GM23338 (cell line): ENCODE data around the gene UMOD. TPM values are rescaled to one million over a fixed set of nuclear protein-coding genes. Genes with fewer than 3 reads are reported as not detected.

Experiments used
- ATAC-seq: fragments of 200-7000 bp; cut with Tn5 transposase; 3 replicates; pipeline ENCODE4 v1.9.1; 2020
- DNase-seq: peaks from one replicate; pipeline ENCODE4 v3.0.0-alpha.2; 2015; ENCODE audit warnings: low spot score
- H2AFZ ChIP-seq: fragments of 200-600 bp; sonication (generic); 2 replicates; pipeline ENCODE4 v1.8.0; 2016; ENCODE audit warnings: antibody characterized with exemption, mild to moderate bottlenecking, moderate library complexity
- H3F3A ChIP-seq: fragments of 200-600 bp; sonication (generic); replicated peaks from 2 replicates; pipeline ENCODE4 v1.8.0; 2017; ENCODE audit warnings: antibody characterized with exemption, mixed run types, low read depth
- H3K27ac ChIP-seq: fragments of 200-600 bp; sonication (generic); 2 replicates; pipeline ENCODE4 v1.6.1; 2016; ENCODE audit warnings: low read depth
- H3K27me3 ChIP-seq: fragments of 200-600 bp; sonication (generic); 2 replicates; pipeline ENCODE4 v1.8.0; 2016; ENCODE audit warnings: mild to moderate bottlenecking, mixed run types, moderate library complexity; ENCODE audit not compliant: insufficient read depth
- H3K36me3 ChIP-seq: fragments of 200-600 bp; sonication (generic); 2 replicates; pipeline ENCODE4 v1.8.0; 2016; ENCODE audit warnings: mild to moderate bottlenecking; ENCODE audit not compliant: insufficient read depth
- H3K4me1 ChIP-seq: fragments of 200-600 bp; sonication (generic); 2 replicates; pipeline ENCODE4 v1.8.0; 2016; ENCODE audit warnings: mild to moderate bottlenecking, moderate library complexity; ENCODE audit not compliant: insufficient read depth
- H3K4me2 ChIP-seq: fragments of 200-600 bp; sonication (generic); 2 replicates; pipeline ENCODE4 v1.7.1; 2017; ENCODE audit warnings: mixed run types
- H3K4me3 ChIP-seq: fragments of 200-600 bp; sonication (generic); 2 replicates; pipeline ENCODE4 v1.6.1; 2016; ENCODE audit warnings: mixed run types
- H3K79me2 ChIP-seq: fragments of 200-600 bp; sonication (generic); replicated peaks from 2 replicates; pipeline ENCODE4 v1.8.0; 2017; ENCODE audit warnings: mild to moderate bottlenecking; ENCODE audit not compliant: insufficient read depth
- H3K9me2 ChIP-seq: fragments of 200-600 bp; sonication (generic); 2 replicates; pipeline ENCODE4 v1.8.0; 2017; ENCODE audit not compliant: insufficient read depth
- H4K20me1 ChIP-seq: fragments of 200-600 bp; sonication (generic); replicated peaks from 2 replicates; pipeline ENCODE4 v1.8.0; 2017; ENCODE audit warnings: mild to moderate bottlenecking; ENCODE audit not compliant: insufficient read depth
- H3K27ac Mint-ChIP-seq: 2 replicates; pipeline ENCODE4 v1.8.0; 2020; ENCODE audit warnings: inconsistent platforms, mild to moderate bottlenecking, moderate library complexity, mixed read lengths
- H3K27me3 Mint-ChIP-seq: 3 replicates; pipeline ENCODE4 v1.8.0; 2022; ENCODE audit warnings: low read depth, mild to moderate bottlenecking, moderate library complexity, mixed read lengths, inconsistent platforms; ENCODE audit not compliant: insufficient read depth, poor library complexity
- H3K36me3 Mint-ChIP-seq: 3 replicates; pipeline ENCODE4 v1.8.0; 2021; ENCODE audit warnings: low read depth, mild to moderate bottlenecking, inconsistent platforms, moderate library complexity, mixed read lengths
- H3K4me1 Mint-ChIP-seq: 3 replicates; pipeline ENCODE4 v1.8.0; 2020; ENCODE audit warnings: mild to moderate bottlenecking, inconsistent platforms, mixed read lengths
- H3K4me3 Mint-ChIP-seq: 3 replicates; pipeline ENCODE4 v1.8.0; 2021; ENCODE audit warnings: moderate library complexity, mild to moderate bottlenecking, inconsistent platforms, mixed read lengths
- H3K9me3 Mint-ChIP-seq: 3 replicates; pipeline ENCODE4 v1.8.0; 2020; ENCODE audit warnings: moderate library complexity, mild to moderate bottlenecking, inconsistent platforms, mixed read lengths
- ETS1 ChIP-seq: IDR thresholded peaks from 2 replicates; pipeline ENCODE4 v1.6.1; 2016; ENCODE audit warnings: antibody characterized with exemption
- JUNB ChIP-seq: IDR thresholded peaks from one replicate; pipeline ENCODE4 v1.6.1; 2016; ENCODE audit warnings: antibody characterized with exemption; ENCODE audit not compliant: unreplicated experiment
- POLR2AphosphoS5 ChIP-seq: IDR thresholded peaks from 2 replicates; pipeline ENCODE4 v1.6.1; 2016; ENCODE audit warnings: antibody characterized with exemption, low read depth
- STAT1 ChIP-seq: IDR thresholded peaks from one replicate; pipeline ENCODE4 v1.6.1; 2016; ENCODE audit warnings: antibody characterized with exemption; ENCODE audit not compliant: unreplicated experiment
- ZNF114 ChIP-seq: fragments of 250-450 bp; sonication (Bioruptor Pico); IDR thresholded peaks from 2 replicates; pipeline ENCODE4 v1.5.0; 2020; ENCODE audit warnings: mild to moderate bottlenecking, moderate library complexity
- ZNF331 ChIP-seq: fragments of 250-450 bp; sonication (Bioruptor Pico); IDR thresholded peaks from 2 replicates; pipeline ENCODE4 v1.5.0; 2020; ENCODE audit warnings: low read depth, mild to moderate bottlenecking, moderate library complexity
- polyA plus RNA-seq: library from polyadenylated mRNA; unstranded; fragments of >200 nt; fragmentation: Nextera tagmentation; extraction: Ambion mirVana; gene quantifications from 2 replicates; pipeline ENCODE4 v1.2.1, GENCODE V29; 2016
- total RNA-seq: library from RNA; depleted of rRNA; stranded (reverse); fragments of >200 nt; shearing (Covaris generic); gene quantifications from 2 replicates; pipeline ENCODE4 v1.2.3, GENCODE V29; 2014
- TF ChIP-seq, protein P1 (sequence below): IDR thresholded peaks from one replicate; pipeline ENCODE4 v1.6.1; 2018; ENCODE audit warnings: antibody characterized with exemption; ENCODE audit not compliant: unreplicated experiment
- TF ChIP-seq, protein P2 (sequence below), 2 experiments: fragments of 200-600 bp in 1 of 2; sonication (generic) in 1 of 2; conservative IDR thresholded peaks; 2 replicates each; pipeline versions ENCODE4 v1.5.1 to v1.6.1; 2016 to 2017; ENCODE audit warnings: antibody characterized with exemption in 2 of 2, low read depth in 2 of 2, mild to moderate bottlenecking in 2 of 2, moderate library complexity in 1 of 2

Gene UMOD
- total and polyA plus RNA-seq, 2 experiments from 2014 or later, result not detected

- TF ChIP-seq, protein P1, sequence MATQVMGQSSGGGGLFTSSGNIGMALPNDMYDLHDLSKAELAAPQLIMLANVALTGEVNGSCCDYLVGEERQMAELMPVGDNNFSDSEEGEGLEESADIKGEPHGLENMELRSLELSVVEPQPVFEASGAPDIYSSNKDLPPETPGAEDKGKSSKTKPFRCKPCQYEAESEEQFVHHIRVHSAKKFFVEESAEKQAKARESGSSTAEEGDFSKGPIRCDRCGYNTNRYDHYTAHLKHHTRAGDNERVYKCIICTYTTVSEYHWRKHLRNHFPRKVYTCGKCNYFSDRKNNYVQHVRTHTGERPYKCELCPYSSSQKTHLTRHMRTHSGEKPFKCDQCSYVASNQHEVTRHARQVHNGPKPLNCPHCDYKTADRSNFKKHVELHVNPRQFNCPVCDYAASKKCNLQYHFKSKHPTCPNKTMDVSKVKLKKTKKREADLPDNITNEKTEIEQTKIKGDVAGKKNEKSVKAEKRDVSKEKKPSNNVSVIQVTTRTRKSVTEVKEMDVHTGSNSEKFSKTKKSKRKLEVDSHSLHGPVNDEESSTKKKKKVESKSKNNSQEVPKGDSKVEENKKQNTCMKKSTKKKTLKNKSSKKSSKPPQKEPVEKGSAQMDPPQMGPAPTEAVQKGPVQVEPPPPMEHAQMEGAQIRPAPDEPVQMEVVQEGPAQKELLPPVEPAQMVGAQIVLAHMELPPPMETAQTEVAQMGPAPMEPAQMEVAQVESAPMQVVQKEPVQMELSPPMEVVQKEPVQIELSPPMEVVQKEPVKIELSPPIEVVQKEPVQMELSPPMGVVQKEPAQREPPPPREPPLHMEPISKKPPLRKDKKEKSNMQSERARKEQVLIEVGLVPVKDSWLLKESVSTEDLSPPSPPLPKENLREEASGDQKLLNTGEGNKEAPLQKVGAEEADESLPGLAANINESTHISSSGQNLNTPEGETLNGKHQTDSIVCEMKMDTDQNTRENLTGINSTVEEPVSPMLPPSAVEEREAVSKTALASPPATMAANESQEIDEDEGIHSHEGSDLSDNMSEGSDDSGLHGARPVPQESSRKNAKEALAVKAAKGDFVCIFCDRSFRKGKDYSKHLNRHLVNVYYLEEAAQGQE, result no peak
- TF ChIP-seq ZNF114 (CRISPR knock-in tag) (no peak), ETS1 (no peak), POLR2AphosphoS5 (no peak), ZNF331 (no peak), JUNB (no peak), STAT1 (no peak)
- TF ChIP-seq, protein P2, sequence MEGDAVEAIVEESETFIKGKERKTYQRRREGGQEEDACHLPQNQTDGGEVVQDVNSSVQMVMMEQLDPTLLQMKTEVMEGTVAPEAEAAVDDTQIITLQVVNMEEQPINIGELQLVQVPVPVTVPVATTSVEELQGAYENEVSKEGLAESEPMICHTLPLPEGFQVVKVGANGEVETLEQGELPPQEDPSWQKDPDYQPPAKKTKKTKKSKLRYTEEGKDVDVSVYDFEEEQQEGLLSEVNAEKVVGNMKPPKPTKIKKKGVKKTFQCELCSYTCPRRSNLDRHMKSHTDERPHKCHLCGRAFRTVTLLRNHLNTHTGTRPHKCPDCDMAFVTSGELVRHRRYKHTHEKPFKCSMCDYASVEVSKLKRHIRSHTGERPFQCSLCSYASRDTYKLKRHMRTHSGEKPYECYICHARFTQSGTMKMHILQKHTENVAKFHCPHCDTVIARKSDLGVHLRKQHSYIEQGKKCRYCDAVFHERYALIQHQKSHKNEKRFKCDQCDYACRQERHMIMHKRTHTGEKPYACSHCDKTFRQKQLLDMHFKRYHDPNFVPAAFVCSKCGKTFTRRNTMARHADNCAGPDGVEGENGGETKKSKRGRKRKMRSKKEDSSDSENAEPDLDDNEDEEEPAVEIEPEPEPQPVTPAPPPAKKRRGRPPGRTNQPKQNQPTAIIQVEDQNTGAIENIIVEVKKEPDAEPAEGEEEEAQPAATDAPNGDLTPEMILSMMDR (conservative IDR thresholded peaks at IDR 0.05; ENCODE audit: low read depth in 2 of 2), result no peak
Measured at GRCh38 chr16:20372701-20373100, 20.2 kb upstream of the UMOD start (continued).

DNA sequence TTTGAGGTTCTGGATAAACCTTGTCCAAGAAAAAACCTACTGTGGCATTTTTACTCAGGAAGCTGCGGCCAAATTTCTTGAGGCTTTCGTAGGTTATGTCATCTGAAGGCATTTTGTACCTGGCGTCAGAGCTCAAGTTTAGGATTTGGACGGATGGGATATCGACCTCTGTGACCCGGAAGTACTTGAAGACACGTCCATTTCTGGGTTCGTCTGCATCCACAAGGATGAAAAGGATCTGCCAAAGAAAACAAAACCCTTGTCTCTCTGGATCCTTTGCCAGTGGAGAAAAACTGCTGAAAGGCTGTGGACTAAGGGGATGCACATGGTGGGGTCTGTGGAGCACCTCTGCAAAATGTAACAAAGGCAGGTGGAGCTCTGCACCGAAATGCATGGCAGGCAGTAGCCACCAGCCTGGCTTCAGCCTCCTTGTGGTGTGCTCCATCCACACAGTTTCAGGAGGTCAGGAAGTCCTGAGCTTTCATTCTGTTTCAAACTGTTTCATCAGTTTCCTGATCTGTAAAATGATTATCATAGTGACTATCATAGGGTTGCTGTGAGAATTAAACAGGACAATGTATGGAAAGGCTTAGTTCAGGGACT, 17.0 kb upstream of the UMOD start:
- no peaks in the 10 kb centered on the region for H3K79me2 ChIP-seq
- H3K4me2 ChIP-seq, result no peak overlapping the region
- no peaks in the 10 kb centered on the region for H4K20me1 ChIP-seq
- H2AFZ ChIP-seq, result 0 out of 2 replicates have a peak overlapping the region, but pooled peaks have one; percentile 16
- H3K36me3 ChIP-seq, result no peaks in the 10 kb centered on the region
- H3K4me1 Mint-ChIP-seq, result no peaks in the 10 kb centered on the region
- no peaks in the 10 kb centered on the region for H3K36me3 Mint-ChIP-seq
- no peak overlapping the region for H3K27ac ChIP-seq
- no peaks in the 10 kb centered on the region for H3K27me3 ChIP-seq
- no peaks in the 10 kb centered on the region for H3K27me3 Mint-ChIP-seq
- H3K4me1 ChIP-seq, result no peaks in the 10 kb centered on the region
- no peaks in the 10 kb centered on the region for H3F3A ChIP-seq
- H3K9me3 Mint-ChIP-seq, result no peaks in the 10 kb centered on the region; the same call in 2 of the 3 replicates
- no peak for DNase-seq
- TF ChIP-seq POLR2AphosphoS5, result no peak
- no peak overlapping the region for H3K27ac Mint-ChIP-seq
- H3K9me2 ChIP-seq, result no peaks in the 10 kb centered on the region
- no peak overlapping the region for H3K4me3 ChIP-seq
- H3K4me3 Mint-ChIP-seq, result no peak overlapping the region
- no peak for ATAC-seq
